HG03045 (cell line): ENCODE results near the gene GAL3ST1.
"Not testable (repeated sequence)": the region's sequence is repeated elsewhere in the genome, so short reads cannot be mapped to it uniquely, and the experiment has no call there.

Experiments used
- ATAC-seq: cut with Tn5 transposase; IDR thresholded peaks from one replicate; pipeline ENCODE4 v1.9.1; 2021; ENCODE audit warnings: mild to moderate bottlenecking, moderate library complexity; ENCODE audit not compliant: unreplicated experiment

Gene GAL3ST1

DNA sequence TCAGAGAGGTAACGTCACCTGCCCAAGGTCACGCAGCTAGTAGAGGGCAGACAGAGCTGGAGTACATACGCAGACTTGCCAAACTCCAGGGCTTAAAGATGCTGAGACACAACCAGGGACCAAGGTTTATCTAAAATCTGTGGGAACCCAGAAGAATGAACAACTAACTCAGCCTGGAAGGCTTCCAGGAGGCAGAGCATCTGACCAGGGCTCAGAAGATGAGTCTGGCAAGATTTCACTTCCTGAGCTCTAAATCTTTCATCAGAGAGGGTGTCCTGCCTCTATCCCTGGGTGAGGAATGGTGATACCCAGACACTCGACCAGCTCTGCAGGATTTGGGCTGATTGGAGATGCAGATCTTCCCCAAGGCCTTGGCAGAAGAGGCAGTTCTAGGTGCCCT, 9.1 kb downstream of the GAL3ST1 start:
- ATAC-seq: no peak

DNA sequence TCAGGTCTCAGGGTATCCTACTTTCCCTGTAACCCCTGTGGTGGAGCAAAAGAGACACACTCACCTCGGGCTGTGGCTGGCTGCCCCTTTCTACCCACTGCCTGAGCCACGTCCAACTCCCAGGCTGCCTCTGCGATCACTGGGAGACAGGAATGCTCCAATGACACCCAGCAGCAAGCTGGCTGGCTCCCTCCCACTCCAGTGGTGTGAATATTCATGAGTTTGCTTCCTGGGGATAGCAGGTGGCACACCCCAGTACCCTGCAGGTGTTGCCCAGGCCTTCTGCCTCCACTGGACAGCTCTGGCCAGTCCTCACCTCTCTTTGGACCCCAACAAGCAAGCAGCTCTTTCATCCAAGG, 9.7 kb downstream of the GAL3ST1 start:
- no peak for ATAC-seq

DNA sequence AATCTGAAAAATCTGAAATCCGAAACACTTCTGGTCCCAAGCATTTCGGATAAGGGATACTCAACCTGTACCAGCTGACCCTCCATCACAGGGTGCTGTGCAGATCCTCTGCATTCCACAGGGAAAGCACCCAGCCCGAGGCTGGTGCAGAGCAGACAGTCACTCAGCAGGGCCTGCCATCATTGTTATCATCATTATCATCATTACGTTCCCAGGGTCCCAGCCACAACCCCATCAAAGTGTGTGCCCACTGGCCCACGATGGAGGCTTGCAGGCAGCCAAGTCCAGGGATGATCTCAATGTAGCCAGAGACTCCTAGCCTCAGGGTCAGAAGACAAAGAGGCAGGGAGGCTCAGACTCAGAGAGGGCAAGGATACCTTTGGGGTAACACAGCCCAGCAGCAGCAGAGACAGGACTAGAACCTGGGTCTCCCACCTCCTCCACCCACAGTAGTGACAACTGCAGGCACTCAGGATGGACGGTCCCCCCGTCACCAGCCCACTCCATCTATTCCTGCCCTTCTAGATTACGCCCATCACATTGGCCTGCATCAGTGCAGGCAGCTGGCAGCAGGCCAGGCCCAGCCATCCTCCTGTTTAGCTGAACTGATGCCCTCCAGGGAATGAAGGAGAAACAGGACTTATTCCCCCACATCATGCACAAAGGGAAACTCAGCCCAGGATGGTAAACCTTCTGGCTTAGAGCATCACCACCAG, 10.3 kb downstream of the GAL3ST1 start:
- no peak for ATAC-seq

DNA sequence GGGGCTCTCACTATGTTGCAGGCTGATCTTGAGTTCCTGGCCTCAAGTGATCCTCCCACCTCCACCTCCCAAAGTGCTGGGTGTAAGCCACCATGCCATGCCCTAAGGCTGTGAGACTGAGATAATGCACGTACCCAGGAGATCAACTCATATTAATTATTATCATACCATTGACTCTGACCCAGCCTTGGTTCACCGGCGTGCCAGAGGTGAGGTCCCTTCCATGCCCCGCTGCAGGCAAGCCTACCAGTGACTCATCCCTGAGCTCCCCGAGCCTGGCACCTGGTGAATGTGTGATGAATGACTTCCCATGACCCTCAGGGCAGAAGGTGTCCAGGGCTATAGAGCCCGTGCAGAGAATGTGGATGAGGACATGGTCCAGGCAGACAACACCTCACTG, 12.1 kb downstream of the GAL3ST1 start:
- no peak for ATAC-seq

DNA sequence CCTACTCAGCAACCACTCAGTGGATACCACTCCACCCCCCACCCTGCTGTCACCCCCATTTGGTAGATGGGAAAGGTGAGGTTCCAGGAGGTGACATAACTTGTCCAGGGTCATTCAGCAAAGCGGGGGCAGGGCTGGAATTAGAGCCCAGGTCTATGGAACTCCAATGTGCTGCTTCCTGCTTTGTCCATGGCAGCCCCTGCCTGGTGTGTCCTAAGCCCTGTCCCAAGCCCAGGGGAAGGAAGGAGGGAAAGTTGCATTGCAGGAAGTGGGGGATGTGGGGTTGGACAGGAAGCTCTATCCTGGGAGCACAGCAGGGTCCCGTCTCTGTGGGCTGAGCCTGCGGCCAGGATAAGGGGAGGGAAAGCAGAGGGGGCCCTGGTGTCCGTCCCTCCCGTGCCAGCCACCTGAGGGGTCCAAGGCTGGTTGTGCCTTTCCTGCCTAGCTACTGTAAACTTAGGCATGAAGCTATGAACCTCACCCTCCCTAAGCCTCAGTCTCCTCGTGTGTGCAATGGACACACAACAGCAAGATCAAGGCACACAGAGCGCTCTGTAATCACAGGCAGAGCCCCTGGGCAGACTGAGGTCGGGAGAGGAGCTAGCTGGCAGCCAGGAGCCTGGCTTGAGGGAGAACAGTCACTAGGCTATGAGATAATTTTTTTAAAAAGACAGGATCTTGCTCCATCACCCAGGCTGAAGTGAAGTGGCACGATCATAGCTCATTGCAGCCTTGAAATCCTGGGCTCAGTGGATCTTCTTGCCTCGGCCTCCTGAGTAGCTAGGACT, 12.9 kb downstream of the GAL3ST1 start:
- ATAC-seq: no peak

DNA sequence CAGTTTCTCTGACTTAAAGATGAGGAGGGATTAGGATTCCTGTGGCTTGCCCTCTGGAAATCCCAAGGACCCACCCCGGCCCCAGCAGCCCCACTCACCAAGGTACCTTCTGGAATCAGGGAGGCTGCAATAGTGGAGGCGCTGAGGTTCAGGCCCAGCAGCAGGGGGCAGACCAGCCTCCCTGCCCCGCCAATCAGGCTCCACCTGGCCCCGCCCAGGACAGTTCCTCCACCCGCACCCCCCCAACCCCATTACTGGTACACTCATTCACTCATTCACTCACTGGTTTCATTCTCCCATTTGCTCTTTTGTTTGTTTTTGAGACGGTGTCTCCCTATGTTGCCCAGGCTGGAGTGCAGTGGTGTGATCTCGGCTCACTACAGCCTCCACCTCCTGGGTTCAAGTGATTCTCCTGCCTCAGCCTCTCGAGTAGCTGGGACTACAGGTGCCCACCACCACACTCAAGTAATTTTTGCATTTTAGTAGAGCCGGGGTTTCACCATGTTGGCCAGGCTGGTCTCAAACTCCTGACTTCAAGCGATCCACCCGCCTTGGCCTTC, 13.7 kb downstream of the GAL3ST1 start:
- ATAC-seq: not testable (repeated sequence)

DNA sequence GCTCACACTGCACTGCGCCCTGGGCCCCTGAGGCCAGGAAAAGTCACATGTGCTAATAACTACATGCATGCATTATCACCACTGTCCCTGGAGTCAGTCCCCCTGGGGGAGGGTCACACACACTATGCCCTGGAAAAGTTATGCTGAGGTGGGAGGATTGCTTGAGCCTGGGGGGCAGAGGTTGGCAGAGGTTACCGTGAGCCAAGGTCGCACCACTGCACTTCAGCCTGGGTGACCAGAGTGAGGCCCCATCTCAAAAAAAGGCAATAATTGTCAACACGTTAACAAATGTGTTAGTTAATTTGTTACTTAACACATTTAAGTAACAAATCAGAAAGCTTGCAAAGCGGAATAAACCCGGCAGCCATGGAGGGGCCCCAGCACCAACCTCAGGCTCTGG, 14.6 kb downstream of the GAL3ST1 start:
- ATAC-seq: no peak

DNA sequence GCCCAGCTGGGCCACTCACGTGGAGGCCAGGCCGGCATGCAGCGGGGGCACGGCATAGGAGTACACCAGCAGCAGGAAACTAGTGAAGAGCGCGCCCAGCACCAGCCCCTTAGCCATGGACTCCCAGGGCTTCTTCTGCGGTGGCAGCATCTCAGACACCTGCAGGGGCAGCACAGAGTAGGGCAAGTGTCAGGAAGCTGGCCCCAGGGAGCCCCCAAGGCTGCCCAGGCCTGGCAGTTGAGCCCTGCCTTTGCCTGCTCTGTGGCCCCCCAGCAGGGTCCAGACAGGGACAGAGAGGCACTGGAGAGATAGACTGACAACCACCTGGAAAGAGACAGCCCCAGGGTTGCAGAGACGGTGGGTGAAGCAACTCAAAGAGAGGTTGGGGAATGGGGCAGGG, 17.2 kb downstream of the GAL3ST1 start:
- ATAC-seq: no peak

DNA sequence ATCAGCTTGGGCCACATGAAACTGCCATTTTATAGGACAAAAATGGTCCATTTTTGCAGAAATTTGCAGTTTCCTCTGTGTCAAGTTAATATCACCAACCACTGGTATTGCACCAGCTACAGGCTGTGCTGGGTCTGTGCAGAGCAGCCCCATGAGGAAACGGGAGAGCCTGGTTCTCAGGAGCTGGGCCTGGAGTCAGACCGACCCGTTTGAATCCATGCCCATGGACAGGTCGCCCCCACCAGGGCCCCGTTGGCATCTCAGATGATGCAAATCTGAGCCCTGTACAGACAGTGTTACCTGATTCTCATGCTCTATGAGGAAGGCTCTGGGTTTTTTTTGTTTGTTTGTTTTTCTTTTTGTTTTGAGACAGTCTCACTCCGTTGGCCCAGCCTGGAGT, 18.1 kb downstream of the GAL3ST1 start:
- ATAC-seq: no peak

DNA sequence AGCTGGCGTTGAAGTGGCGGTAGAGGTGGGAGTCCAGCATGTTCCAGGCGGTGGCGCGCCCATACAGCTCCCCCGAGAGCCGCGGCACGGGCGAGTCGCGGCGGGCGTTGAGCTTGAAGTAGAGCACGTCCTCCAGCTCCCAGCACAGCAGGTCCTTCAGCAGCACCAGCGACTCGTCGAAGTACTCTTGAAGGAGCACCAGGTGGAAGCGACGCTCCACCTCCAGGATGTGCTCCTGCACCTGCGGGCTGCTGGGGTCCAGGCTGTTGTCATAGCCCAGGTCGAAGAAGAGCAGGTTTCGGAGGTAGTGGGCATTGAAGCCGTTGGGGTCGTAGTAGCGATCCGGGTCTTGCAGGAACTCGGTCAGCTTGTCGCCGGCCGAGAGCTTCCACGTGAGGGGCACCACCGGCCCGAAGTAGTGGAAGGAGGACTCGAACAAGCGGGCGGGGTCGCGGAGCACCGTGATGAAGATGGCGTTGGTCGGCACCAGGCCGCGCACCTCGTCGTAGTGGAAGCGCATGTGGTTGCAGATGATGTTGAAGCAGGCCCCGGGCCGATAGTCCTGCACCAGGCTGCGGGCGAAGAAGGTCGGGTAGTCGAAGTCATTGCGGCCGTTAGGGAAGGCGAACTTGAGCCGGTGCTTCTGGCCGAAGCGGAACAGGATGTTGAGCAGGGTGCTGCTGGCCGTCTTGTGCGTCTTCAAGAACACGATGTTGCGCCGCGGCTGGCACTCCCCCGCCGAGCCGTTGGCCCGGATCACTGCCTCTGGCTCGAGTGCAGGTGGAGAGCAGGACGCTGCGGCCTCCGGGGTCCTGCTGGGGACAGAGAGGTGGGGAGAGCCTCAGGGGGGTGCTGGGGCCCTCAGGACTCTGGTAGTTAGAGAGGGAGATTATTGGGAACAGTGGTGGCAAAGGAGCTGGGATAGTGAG, 18.9 kb downstream of the GAL3ST1 start:
- no peak for ATAC-seq

DNA sequence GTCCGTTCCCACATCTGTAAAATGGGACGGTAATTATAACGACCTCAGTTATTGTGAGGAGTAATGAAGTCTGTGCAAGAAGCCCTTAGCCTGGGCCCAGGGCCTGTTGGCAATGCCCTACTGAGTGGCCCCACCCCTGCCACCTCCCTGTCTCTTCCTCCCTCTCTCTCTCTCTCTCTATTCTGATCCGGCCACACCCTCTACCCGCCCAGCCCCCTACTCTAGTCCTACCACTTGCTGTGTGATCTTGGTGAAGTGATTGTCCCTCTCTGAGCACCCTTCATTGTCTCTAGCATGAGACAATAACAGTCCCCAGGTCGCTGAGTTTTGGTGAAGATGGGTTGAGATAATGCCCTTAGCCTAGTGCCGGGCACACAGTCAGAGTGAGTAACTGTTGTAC, 20.5 kb downstream of the GAL3ST1 start:
- no peak for ATAC-seq

DNA sequence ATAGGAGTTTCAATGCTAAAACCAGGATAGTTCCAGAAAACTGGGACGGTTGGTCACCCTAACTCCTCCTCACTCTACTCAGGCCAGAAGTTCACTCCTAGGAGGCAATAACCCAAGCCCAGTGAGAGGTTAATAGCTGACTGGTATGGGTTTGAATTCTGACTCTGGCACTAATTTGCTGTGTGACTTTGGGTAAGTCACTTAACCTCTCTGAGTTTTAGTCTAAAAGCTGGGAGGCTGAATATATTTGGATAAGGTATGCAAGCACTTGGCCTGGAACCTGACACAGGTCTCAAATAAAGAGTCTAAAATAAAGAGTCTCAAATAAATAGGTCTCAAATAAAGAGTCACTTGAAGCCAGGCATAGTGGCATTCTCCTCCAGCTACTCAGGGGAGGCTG, 21.7 kb downstream of the GAL3ST1 start:
- ATAC-seq: no peak

DNA sequence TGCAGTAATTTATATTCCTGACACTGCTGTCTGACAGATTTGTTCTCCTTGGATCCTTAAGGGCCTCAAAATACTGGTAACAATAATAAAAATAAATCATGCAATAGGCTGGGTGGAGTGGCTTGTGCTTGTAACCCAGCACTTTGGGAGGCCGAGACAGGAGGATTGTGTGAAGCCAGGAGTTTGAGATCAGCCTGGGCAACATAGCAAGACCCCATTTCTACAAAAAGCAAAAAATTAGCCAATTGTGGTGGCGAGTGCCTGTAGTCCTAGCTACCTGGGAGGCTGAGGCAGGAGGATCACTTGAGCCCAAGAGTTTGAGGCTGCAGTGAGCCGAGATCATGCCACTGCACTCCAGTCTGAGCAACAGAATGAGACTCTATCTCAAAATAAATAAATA, 22.7 kb downstream of the GAL3ST1 start:
- not testable (repeated sequence) for ATAC-seq

DNA sequence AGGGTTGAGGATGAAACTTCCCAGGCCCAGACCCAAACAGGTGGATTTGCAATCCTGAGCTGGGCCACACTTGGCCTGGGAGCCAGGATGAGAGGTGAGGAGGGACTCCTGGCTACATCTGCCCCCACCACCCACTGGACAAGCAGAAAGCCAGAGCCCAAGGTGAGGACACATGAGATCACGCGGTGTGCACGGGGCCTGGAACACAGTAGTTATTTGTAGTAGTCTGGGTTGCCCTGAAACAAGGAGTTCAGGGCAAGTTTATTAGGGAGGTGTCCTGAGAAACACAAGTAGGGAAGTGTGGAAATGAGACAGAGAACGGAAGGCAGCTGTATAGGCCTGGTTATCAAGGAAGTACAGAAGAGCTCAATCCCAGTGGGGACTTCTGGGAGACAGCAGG, 27.3 kb downstream of the GAL3ST1 start:
- ATAC-seq: no peak

DNA sequence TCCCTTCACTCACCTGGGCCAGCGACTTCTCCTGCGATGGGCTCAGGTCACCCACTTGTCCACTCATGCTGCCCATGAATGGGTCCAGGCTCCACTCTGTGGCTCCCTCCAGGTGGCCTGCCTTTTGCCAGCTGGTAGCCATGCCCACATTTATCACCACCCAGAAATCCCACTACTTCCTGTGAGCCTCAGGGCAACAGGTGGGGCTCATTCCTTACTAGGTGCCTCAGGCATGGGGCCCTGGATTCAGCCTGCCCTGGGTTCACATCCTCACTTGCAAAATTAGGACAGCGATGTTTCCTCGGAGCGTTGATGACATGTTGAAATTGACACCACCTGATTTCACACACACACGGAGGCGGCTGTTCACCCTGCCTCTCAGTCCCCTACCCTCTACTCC, 27.8 kb downstream of the GAL3ST1 start, which contains the start of gene SEC14L6:
Gene SEC14L6 (minus strand): TSS at position 126 of the 400 bp plus-strand sequence. CDS start 59 bp downstream, at position 67.
- ATAC-seq: no peak

DNA sequence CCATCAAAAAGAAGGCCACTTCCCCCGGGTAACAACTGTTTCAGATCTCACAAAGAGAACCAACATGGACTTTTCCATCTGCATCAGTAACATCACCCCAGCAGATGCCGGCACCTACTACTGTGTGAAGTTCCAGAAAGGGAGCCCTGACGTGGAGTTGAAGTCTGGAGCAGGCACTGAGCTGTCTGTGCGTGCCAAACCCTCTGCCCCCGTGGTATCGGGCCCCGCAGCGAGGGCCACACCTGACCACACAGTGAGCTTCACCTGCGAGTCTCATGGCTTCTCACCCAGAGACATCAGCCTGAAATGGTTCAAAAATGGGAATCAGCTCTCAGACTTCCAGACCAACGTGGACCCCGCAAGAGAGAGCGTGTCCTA, 31.7 kb downstream of the GAL3ST1 start:
- no peak for ATAC-seq

DNA sequence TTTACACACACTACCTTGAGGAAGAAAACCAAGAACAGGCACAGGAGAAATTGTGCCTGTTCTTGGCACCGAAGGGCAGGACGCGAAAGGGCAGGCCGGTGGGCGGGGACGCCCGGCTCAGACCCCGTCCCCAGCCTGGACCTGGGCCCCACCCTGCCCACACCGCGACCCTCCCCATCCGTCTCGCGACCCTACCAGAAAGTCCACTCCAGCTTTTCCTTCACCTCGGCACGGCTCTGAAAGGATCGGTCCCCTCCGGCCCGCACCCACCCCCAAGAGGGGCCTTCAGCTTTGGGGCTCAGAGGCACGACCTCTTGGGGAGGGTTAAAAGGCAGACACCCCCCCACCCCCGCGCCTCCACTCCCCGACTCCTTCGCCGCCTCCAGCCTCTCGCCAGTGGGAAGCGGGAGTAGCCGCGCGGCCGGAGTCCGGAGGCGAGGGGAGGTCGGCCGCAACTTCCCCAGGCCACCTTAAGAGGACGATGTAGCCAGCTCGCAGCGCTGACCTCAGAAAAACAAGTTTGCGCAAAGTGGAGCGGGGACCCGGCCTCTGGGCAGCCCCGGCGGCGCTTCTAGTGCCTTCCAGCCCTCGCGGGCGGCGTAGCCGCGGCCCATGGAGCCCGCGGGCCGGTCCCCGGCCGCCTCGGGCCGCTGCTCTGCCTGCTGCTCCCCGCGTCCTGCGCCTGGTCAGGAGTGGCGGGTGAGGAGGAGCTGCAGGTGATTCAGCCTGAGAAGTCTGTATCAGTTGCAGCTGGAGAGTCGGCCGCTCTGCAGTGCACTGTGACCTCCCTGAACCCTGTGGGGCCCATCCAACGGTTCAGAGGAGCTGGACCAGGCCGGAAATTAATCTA, 32.3 kb downstream of the GAL3ST1 start:
- ATAC-seq: no peak

DNA sequence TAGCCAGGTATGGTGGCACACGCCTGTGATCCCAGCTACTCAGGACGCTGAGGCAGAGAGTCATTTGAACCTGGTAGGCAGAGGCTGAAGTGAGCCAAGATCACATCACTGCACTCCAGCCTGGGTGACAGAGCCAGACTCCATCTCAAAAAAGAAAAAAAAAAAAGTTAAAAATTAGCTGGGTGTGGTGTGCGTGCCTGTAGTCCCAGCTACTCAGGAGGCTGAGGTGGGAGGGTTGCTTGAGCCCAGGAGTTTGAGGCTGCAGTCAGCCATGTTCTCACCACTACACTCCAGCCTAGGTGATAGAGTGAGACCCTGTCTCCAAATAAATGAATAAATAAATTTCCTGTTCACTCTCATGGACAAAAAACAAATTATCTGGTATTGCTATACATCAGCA, 33.0 kb downstream of the GAL3ST1 start:
- not testable (repeated sequence) for ATAC-seq

DNA sequence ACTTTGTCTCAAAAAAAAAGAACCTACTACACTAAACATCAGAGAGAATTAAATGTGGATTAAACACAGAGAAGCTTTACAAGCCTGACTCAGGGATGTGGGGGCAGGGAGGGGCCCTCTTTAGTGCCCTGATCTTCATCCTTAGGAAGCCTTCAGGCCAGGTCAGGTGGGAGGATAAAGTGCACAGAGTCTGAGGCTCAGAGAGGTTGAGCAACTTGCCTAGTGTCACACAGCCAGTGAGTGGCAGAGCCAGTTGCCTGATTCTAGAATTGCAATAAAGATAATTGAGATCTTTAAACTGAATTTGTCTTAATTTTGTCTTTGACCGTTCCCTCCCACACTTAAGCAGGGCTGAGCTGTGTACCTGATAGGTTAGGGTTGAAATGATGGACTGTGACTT, 35.1 kb downstream of the GAL3ST1 start:
- ATAC-seq: no peak

DNA sequence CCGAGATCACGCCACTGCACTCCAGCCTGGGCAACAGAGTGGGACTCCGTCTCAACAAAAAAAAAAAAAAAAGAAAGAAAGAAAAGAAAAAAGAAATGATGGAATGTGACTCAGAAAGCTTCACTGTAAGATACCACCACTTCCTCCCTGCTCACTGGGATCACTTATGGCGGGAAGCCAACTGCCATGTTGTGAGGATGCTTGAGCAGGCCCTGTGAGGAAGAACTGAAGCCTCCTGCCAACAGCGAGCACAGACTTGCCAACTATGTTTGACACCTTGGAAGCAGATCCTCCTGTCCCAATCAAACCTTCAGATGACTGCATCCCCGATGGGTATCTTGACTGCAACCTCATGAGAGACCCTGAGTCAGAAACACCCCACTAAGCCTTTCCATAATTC, 36.2 kb downstream of the GAL3ST1 start:
- no peak for ATAC-seq
